ENCODE results near the gene CFI.
A peak's percentile ranks its signal among the peaks of the same experiment; 100 is the strongest.

CFI gene

GRCh38 chr4:109801895-109802319 lies at the start of gene CFI:
Gene CFI (minus strand): TSS chr4:109801999. CDS start chr4:109801971, 28 bp downstream.
- DNase-seq, result no peak

GRCh38 chr4:109850601-109851000 lies 48.8 kb upstream of the CFI start:
- no peak for DNase-seq

DNA sequence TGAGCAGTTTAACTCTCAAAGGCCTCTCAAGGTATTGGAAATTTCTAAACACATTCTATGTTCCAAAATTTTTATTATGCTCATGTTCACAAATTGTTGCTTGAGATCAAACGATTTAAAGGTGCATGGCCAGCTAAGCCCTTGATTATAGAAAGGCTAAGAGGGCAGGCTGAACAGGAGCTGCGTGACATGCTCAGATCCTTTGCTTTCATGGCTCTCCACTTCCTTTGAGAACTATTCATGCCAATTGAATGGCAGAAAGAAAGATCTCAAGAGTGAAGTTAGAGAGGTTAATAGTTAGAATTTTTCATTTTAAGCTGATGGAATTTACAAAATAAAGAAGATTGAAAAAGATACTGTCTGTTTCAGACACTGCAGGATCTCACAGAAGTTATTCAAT lies 46.7 kb upstream of the CFI start:
- DNase-seq, result no peak

GRCh38 chr4:109847896-109848442 lies 46.2 kb upstream of the CFI start, which contains the start of gene LRIT3:
Gene LRIT3 (plus strand): TSS chr4:109848107. CDS start chr4:109848202, 95 bp downstream.
- DNase-seq, result no peak

GRCh38 chr4:109846395-109847098 lies 44.7 kb upstream of the CFI start:
- DNase-seq, result no peak

DNA sequence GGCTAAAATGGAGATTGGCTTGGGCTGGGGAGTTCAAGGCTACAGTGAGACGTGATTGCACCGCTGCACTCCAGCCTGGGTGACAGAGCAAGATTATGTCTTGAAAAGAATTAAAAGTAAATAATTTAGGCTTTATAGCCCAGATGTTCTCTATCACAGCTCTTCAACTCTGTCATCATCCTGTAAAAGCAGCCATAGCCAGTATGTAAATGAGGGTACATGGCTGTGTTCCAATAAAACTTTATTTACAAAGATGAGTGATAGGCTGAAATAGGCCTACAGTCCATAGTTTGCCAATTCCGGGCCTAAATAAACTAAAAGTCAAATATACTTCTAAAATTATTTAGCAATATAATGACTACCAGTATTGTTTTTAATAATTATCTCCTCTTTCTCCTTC lies 35.2 kb upstream of the CFI start:
- DNase-seq, result no peak

DNA sequence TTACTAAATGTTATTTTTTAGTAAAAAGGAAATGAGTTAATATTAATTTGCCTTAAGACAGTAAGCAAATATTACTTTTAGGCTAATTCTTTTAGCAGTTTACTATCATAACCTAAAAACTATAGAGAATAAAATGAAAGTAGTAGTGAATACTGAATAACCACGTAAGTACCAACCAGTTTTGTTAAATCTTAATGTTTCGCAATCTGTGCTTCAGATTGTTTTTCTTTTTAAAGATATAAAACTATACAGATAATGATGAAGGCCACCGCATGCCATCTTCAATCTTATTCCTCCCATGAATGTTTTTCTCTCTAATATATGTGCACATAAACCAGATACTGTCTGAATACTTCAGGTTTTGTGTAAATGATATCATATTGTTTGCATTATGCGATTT lies 32.0 kb upstream of the CFI start:
- no peak for DNase-seq

- DNase-seq, result no peak
Measured at GRCh38 chr4:109827672-109828071, 25.9 kb upstream of the CFI start, which contains the start of gene RRH. Gene RRH (plus strand): TSS chr4:109827972. CDS start chr4:109828028, 56 bp downstream.

- no peak for DNase-seq
Measured at GRCh38 chr4:109826719-109827118, 24.9 kb upstream of the CFI start.

DNA sequence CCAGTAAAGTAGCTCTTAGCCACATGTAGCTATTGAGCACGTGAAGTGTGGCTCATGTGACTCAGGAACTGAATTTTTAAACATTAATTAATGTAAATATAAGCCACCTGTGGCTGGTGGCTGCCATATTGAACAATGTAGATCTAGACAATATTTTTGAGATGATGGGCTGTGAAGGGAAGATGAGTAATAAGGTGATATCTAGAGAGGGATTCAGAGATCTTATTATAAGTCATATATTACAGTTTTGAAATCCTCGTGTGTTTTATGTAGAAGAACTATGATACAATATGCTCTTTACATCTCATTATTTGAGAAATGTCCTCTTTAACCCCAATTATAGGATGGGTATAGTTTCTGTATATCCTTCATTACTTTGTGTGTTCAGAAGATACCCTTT lies 19.4 kb upstream of the CFI start:
- no peak for DNase-seq

- no peak for DNase-seq
Measured at GRCh38 chr4:109820563-109820962, 18.8 kb upstream of the CFI start.

- DNase-seq, result no peak
Measured at GRCh38 chr4:109818268-109818667, 16.5 kb upstream of the CFI start.

GRCh38 chr4:109816894-109817293 lies 15.1 kb upstream of the CFI start:
- no peak for DNase-seq

GRCh38 chr4:109816082-109816442 lies 14.3 kb upstream of the CFI start:
- DNase-seq, result peak; percentile 52

- DNase-seq, result peak; percentile 86
Measured at GRCh38 chr4:109815151-109816081, 13.6 kb upstream of the CFI start, which contains the start of gene GAR1. Gene GAR1 (plus strand): TSS chr4:109815762. CDS start chr4:109816165, 403 bp downstream.

GRCh38 chr4:109811707-109812106 lies 9.9 kb upstream of the CFI start:
- no peak for DNase-seq

DNA sequence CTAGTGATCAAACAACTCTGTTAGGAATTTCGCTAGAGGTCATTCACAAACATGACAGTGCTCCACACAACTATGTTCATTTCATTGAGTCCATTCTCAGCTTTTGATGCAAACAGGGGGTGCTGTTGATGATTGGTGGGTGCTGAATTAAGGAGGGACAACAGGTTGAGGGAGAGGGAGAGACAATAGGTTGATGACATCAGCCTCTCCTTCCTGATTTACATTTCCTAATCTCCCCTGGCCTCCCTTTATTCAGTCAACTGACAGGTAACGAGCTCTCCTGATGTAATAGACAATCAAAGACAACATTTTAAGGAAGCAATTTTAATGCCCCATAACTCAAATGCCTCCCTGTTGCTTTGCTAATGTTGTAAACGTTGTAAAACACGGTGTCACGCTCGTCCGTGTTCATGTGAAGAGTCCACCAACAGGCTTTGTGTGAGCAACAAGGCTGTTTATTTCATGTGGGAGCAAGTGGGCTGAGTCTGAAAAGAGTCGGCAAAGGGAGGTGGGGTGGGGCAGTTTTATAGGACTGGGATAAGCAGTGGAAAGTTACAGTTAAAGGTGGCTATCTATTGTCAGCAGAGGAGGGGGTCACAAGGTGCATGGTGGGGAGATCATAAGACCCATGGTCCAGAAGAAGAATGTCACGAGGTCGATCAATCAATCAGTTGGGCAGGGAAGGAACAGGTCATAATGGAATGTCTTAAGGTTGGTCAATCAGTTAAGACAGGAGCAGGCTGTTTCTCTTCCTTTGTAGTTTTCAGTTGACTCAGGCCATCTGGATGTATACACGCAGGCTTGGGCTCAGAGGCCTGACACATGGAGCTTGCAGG lies 9.0 kb upstream of the CFI start:
- DNase-seq, result no peak

DNA sequence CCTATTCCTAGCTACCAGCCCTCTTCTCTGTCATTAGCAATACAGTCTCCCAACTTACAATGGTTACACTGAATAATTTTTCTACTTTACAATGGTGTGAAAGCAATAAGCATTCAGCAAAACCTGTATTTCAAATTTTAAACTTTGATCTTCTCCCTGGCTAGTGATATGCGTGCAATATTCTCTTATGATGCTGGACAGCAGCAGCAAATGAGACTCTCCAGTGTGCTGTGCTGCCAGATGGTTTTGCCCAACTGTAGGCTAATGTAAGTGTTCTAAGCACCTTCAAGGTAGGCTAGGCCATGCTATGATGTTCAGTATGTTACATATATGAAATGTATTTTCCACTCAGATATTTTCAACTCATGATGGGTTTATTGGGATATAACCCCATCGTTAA lies 7.9 kb upstream of the CFI start:
- DNase-seq, result no peak

DNA sequence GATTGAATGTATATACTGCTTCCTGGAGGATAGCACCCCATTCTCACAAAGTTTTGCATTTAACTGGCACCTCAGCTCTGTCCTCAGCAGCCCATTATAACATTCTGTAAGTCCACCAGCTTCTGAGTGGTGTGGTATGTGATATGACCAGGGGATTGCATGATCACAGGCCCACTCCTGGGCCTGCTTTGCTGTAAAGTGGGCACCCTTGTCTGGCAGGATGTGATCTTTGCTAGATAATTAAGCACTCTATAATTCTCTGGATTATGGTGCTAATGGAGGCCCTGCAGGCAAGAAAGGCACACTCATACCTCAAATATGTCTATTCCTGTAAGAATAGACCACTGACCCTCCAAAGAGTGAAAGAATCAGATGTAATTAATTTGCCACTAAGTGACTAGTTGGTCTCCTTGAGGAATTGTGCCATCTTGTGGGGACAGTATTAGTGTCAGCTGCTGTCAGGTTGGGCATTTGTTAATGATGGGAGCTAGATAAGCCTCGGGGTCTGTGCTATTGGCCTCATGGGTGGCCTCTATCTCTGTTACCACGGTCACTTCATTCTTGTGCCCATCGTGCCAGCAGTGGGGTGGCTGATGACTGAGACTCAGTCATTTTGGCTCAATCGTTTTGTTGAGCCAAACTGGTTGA lies 2.2 kb upstream of the CFI start:
- no peak for DNase-seq

DNA sequence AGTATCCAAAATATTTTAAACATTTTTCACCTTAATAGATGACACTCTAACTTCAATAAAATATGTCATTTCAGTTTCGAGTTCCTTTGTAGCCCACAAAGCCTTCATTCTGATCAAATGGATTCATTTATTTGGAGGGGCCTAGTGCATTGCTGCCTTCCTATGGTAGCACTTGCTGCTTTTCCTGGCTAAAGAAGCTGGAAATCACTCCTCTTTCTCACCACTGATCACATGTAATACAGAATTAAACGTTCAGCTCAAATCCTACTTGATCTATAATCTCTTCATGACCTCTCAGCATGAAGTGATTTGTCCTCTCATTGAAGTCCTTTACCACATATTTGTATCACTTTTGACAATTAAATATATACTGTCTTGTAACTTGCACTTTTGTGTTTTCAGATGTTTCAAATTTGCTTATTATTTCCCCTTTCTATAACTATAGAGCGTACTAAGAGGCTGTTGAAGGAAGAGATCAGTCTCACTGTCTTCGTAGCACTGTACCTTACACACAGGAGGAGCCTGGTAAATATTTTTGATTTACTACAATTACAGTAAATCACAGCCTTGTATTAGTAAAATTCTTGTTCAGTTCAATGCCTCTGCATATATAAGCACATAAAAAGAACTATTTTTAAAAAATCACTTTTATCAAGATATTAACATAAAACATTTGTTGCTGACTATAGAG lies 555 bp downstream of the CFI start:
- DNase-seq, result no peak

GRCh38 chr4:109798866-109799265 lies 2.9 kb downstream of the CFI start:
- no peak for DNase-seq

Data from activated CD8-positive, alpha-beta memory T cell treated with anti-CD3 and anti-CD28 coated beads, Interleukin-2, amount 50 U/mL, for 4 hours (primary cell).